Fibroblast of skin of abdomen (primary cell): ENCODE measurements around the gene SLC51A.
"Not testable (repeated sequence)": the region's sequence is repeated elsewhere in the genome, so short reads cannot be mapped to it uniquely, and the experiment has no call there.

Experiments
- DNase-seq: peaks from one replicate; pipeline ENCODE4 v3.0.0-alpha.2; 2013

The SLC51A gene

GRCh38 chr3:196241704-196242103, 25.4 kb downstream of the SLC51A start:
- no peak for DNase-seq

GRCh38 chr3:196244166-196244565, 27.8 kb downstream of the SLC51A start:
- not testable (repeated sequence) for DNase-seq

DNA sequence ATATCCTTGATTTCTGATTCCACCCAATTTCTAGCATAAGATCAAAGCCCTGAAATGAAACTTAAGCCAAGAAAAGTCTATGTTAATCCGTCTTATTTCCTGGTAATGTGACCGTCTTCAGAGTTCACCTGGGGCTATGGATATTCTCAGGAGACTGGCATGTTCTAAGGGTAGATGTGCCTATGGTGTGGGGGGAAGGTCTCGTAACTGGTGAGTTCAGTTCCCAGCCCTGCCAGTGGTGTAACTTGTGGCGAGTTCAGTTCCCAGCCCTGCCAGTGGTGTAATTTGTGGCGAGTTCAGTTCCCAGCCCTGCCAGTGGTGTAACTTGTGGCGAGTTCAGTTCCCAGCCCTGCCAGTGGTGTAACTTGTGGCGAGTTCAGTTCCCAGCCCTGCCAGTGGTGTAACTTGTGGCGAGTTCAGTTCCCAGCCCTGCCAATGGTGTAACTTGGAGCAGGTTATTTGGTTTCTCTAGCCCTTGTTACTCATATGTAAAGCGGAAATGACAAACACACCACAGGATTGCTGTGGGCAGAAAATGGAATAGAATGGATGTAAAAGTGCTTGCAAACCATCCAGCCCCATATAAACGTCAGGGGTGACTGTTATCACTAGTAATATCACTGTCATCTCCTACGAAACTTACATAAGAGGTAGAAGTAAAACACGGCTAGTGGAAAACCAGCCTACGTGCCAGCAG, 30.4 kb downstream of the SLC51A start:
- DNase-seq, result peak; percentile 44

- no peak for DNase-seq
Observed at GRCh38 chr3:196251918-196252317, 35.6 kb downstream of the SLC51A start.

DNA sequence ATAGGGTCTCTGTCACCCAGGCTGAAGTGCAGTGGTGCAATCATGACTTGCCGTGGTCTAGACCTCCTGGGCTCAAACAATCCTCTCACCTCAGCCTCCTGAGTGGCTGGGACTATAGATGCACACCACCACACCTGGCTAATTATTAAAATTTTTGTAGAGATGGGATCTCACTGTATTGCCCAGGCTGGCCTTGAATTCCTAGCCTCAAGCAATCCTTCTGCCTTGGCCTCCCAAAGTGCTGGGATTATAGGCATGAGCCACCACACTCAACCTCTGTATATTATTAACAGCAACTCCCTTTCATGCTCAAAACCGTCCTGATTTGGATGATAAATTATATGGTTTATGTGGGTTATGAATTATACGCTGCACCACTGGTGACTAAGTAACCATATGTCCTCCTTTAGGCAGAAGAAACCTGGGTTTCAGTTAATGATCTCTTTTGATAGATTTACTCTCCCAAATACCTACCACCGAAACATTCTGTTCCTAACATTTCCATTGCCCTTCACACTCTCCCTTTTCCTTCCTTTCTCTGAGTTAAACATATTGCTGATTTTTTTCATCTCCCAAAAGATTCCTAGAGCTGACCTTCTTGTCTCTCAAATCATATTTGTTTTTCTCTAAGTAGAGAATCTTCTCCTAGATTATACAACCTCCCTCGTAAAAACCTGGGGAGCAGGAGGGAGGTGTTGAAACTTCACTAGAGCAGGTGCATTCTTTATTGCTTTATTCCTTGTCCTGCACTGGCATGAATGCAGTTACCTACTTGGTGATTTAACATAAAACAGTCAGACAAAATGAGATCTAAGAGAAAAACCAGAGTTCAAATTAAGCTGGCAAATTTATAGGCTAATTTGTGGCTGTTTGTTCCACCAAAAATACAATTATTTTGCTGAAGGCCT, 38.3 kb downstream of the SLC51A start:
- no peak for DNase-seq

- DNase-seq, result no peak
Observed at GRCh38 chr3:196255776-196256175, 39.4 kb downstream of the SLC51A start.

GRCh38 chr3:196260784-196261183, 44.5 kb downstream of the SLC51A start:
- DNase-seq, result no peak

DNA sequence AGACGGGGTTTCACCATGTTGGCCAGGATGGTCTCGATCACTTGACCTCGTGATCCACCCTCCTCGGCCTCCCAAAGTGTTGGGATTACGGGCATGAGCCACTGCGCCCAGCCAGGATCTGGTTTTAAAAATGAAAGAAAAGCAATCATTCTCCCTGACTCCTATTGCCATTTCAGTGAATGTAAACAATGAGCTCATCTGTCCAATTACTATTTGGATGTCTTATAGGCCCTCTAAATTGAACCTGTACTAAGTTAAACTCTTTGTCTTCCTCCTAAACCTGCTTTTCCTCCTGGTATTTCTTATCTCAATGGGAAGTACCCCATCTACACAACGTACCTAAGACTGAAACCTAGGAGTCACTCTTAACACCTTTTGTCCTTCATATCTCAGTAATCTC, 47.5 kb downstream of the SLC51A start:
- no peak for DNase-seq

GRCh38 chr3:196268284-196269163, 52.2 kb downstream of the SLC51A start:
- DNase-seq, result peak; percentile 69

DNA sequence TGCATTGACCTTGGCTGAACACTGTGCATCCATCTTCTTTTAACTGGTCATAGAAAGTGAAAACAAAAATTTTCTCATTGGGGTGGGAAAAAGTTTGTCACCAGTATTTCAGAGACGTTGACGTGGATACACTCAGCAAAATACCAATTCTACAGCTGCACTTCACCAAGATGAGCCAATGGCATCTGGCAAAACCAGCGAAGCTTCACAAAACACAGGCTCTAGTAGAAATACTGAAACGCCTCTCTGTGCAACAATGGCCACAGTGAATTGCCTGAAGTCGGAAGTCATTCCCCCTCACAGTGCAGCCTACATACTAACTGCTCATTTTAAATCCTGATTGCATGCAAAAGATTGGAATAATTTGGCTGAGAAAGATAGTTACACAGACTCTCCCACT, 54.2 kb downstream of the SLC51A start:
- no peak for DNase-seq

DNA sequence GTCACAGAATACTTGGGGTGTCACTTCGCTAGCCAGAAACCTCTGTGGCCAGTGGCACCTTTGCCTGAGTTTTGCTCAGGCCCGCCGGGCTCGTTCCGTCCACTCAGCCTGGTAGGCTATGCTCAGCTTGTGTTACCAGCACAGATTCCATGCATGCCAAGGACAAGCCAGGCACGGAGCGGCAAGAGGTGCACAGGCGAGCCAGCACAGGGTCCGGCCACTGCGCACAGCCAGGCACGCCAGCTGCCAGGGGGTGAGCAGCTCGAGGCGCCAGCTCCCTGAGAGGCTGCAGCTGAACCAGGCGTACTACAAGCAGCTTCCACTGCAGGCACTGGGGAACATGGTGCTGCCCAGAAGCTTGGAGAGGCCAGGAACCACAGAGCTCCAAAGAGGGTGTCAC, 56.5 kb downstream of the SLC51A start:
- no peak for DNase-seq

GRCh38 chr3:196273655-196274054, 57.3 kb downstream of the SLC51A start:
- no peak for DNase-seq

DNA sequence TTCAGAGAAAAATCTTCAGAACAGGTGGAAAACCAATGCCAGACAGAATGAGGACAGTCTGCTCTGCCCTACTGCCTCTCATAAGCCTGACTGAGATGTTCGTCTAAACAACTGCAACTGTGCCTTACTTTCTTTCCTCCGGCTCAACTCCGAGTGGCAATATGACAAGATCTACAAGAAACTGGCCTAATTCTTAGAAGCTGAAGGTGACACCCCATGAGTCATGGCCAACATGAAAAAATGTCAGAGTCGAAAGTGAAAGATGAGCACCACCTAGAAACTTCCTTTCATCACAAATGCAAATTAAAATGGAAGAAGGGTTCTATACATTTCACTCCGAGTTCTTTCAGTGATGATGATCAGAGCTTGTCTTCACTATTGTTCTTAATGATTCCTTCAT, 58.3 kb downstream of the SLC51A start:
- no peak for DNase-seq

- no peak for DNase-seq
Observed at GRCh38 chr3:196275126-196275525, 58.8 kb downstream of the SLC51A start.

DNA sequence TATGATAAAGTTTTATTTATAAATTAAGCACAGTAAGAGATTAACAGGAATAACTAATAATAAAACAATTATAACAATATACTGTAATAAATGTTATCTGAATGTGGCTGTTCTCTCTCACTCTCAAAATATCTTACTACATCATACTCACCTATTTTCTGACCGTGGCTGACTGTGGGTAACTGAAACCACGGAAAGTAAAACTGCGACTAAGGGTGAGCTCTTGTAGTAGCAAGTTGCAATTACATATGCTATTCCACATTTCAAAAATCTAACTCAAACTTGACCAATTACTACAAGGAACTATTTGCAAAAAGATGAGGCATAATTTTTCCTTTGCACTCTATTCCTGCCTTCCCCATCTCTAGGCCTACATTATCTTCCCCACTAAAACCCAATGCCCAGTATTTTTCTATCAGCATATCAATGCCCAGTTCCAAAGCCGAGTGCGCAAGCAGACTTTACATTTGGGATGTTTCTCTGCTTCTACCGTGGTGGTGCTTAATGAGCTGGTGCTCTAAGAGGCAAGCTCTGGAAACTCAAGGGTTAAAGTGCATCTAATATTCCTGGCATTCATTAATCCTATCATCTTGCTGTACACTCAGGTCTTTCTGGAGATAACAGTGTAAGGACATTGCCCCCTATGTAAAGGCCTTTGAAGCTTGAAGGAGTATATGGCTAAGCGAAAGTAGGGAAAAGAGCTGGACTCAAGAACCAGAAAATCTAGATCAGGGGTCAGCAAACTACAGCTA, 64.5 kb downstream of the SLC51A start:
- DNase-seq, result no peak

GRCh38 chr3:196281962-196282361, 65.6 kb downstream of the SLC51A start:
- no peak for DNase-seq
